Fibroblast of skin of right quadriceps (primary cell): ENCODE data around the gene SENP7.
"Not testable (repeated sequence)": the region's sequence is repeated elsewhere in the genome, so short reads cannot be mapped to it uniquely, and the experiment has no call there.

Source experiments
- DNase-seq: peaks from one replicate; pipeline ENCODE4 v3.0.0-alpha.2; 2013

SENP7 gene

DNA sequence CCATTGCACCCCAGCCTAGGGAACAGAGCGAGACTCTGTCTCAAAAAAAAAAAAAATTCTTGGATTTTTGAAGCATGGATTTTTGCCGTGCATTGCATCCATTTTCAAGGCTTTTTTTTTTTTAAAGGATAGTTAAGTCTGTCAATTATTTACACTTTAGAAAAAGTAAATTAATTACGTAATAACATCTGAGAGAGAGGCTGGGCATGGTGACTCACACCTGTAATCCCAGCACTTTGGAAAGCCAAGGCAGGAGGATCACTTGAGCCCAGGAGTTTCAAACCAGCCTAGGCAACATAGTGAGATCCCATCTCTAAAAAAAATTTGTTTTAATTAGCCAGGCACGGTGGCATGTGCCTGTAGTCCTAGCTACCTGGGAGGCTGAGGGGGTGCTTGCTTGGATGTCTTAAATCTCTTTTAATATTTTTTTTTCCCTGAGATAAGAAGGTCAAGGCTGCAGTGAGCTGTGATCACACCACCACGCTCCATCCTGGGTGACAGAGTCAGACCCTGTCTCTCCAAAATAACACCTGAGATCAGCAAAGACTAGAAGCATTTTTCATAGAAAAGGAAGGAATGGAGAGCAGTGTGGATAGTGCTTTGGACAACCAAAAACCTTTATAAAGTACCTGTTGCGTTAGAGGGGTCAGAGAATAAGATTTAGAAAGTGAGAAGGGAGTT lies 6.8 kb upstream of the SENP7 start:
- no peak for DNase-seq

DNA sequence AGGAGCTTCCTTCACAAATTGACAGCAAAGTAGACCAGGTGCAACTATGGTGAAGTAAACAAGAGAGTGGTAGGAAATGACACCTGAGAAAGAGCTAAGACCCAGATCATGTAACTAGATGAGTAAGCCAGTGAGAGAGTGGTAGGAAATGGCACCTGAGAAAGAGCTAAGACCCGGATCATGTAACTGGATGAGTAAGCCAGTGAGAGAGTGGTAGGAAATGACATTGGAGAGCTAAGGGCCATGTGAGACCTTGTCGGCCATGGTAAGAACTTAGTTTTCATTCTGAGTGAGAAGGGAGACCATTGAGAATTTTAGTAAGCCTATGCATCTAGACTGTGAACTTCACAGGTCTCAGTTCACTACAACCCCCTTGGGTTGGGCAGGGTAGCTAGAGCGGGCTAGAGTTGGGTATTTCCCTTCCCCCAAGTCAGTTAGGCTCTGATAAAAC lies 5.4 kb upstream of the SENP7 start:
- no peak for DNase-seq

DNA sequence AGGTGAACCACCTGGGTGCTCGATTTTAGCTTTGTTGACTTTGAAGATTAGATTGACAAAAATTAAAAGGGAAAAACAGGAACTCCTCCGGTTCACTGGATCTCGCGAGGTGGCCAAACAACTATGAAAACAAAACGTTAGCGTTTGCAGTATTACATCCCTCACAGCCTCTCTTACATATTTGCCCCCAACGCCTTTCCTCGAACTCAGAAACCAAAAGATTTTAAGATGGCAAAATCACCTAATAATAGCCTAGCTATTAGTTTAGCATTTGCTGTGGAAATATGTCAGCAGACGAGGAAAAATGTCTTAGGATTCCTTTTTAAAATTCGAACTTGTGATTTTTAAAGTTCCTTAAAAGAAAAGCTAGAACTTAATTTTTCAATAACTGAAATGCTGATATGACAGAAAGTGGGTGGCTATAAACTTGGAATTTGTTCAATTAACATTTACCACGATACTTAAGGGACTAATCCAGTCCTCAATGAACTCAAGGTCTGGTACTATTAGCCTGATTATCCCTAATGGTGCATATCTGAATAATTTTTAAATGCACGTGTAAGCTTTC lies 491 bp upstream of the SENP7 start:
- no peak for DNase-seq

DNA sequence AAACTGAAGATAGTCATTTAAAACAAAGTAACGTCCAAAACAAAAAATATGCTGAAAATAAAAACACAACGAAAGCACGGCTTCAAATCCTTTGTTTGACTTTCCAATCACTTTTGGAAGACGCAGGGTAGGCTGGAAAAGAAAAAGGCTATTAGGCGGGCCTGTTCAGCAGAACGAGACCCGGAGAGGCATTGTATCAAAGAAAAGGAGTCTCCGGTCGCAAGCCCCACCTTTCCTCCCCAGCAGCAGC lies 691 bp downstream of the SENP7 start:
- no peak for DNase-seq

DNA sequence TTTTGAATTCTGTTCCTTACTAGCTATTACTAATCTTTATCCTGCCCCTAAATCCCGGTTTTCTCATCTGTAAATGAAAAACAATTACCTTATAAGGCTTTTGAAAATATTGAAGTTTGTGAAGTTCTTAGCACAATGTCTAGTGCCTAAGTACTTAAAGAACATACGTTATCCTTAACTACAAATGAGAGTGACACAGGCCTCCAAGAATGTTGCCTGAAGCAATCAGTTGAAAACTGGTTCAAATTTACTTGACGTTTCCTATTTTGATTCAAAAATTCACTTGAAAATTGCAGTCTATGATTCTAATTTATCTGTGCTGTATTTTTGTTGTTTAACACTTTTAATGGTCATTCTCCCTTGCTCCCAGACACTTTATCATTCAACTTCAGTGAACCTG lies 3.2 kb downstream of the SENP7 start:
- peak; percentile 77 for DNase-seq

DNA sequence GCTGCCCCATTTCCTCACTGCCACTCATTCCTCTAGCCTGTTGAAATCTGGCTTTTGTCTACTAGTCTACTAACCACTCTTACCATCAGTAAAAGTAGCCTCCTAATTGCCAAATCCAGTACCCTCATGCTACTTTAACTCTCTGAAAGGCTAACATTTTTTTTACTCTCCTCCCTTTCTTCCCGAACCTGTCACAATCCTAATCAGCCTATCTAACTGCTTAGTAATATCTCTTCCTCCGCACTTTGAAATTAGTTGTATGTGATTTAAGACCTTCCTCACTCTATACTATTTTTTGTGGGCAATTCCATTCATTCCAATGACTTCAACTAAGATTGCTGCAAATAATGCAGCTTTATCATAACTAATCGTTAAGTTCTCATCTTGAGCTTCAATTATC lies 3.7 kb downstream of the SENP7 start:
- peak; percentile 59 for DNase-seq

DNA sequence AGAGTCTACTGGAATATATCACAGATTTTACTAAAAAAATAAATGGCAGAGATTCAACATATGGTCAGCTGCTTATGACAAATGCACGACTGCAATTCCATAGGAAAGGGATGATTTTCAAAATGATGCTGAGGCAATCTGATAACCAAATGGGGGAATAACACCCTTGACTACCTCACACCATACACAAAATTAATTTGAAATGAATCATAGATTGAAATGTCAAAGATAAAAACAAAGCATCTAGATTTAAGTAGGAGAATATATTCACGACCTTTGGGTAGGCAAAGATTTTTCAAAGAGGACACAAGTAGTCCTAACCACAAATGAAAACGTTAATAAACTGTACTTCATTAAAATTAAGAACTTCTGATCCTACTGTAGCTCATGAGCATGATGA lies 11.2 kb downstream of the SENP7 start:
- no peak for DNase-seq

DNA sequence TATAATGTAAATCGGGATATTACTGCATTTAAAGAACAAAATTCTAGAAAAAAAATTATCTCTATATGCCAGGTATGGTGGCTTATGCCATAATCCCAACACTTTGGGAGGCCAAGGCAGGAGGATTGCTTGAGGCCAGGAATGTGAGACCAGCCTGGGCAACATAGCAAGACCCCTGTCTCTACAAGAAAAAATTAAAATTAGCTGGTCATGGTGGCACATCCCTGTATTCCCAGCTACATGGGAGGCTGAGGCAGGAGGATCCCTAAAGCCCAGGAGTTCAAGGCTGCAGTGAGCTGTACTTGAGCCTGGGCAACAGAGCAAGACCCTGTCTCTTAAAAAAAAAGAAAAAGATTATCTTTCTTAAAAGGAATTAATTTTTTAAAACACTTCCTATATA lies 12.8 kb downstream of the SENP7 start:
- DNase-seq = no peak

DNA sequence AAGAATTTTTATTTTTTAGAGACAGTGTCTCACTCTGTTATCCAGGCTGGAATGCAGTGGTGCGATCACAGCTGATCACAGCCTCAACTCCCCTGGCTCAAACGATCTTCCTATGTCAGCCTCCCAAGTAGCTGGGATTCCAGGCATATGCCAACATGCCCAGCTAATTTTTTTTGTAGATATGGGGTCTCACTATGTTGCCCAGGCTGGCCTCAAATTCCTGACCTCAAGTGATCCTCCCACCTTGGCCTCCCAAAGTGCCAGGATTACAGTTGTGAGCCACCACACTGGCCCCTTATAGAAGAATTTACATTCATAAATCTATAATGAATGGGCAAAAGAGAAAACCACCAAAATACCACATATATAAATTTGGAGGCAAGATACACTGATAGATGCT lies 15.2 kb downstream of the SENP7 start:
- no peak for DNase-seq

DNA sequence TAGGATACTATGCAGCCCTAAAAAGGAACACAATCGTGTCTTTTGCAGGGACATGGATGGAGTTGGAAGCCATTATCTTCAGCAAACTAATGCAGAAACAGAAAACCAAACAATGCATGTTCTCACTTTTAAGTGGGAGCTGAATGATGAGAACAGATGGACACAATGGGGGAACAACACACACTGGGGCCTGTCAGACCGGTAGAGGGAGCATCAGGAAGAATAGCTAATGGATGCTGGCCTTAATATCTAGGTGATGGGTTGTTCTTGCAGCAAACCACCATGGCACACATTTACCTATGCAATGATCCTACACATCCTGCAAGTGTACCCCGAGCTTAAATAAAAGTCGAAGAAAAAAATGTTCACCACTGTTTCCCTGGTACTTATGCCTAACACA lies 17.5 kb downstream of the SENP7 start:
- no peak for DNase-seq

DNA sequence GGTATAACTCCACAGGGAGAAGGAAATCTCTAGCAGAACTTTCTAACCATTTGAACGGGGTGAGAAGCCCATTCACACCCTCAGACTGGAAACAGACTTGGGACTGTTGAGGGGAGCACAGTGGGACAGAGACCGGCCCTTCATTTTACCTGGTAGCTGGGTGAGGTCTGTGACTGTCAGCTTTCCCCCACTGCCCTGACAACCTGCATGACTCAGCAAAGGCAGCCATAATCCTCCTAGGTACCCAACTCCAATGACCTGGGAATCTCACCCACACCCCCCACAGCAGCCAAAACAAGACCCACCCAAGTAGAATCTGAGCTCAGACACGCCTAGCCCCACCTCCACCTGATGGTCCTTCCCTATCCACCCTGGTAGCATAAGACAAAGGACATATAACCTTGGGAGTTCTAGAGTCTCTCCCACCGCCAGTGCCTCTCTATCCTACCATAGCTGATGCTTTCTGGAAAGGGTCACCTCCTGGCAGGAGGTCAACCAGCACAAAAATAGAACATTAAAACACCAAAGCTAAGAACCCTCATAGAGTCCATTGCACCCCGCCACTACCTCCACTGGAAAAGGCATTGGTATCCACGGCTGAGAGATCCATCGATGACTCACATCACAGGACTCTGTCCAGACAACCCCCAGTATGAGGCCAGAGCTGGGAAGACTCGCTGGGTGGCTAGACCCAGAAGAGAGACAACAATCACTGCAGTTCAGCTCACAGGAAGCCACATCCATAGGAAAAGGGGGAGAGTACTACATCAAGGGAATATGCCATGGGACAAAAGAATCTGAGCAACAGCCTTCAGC lies 28.0 kb downstream of the SENP7 start:
- peak; percentile 65 for DNase-seq

DNA sequence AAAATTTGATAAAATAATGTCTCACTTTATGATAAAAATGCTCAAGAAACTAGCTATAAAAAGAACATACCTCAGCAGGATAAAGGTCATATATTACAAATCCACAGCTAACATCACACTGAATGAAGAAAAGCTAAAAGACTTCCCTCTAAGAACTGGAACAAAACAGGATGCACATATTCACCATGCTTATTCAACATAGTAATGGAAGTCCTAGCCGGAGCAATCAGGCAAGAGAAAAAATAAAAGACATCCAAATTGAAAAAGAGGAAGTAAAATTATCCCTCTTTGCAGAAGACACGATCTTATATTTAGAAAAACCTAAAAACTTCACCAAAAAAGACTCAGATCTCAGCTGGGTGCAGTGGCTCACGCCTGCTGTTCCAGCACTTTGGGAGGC lies 34.0 kb downstream of the SENP7 start:
- no peak for DNase-seq

DNA sequence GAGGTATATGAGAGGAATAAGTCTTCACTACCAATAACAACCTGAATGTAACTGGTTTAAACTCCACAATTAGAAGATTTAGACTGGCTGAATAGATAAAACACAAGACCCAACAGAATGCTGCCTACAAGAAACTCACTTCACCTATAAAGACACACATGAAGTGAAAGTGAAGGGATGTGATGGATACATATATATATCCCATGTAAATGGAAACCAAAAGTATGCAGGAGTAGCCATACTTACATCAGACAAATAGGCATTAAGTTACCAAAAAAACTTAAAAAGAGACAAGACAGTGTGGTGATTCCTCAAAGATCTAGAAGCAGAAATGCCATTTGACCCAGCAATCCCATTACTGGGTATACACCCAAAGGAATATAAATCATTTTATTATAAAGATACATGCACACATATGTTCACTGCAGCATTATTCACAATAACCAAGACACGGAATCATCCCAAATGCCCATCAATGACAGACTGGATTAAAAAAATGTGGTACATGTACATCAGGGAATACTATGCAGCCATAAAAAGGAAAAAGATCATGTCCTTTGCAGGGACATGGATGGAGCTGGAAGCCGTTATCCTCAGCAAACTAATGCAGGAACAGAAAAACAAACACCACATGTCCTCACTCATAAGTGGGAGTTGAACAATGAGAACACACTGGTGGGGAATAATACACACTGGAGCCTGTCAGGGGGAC lies 38.0 kb downstream of the SENP7 start:
- DNase-seq = not testable (repeated sequence)

DNA sequence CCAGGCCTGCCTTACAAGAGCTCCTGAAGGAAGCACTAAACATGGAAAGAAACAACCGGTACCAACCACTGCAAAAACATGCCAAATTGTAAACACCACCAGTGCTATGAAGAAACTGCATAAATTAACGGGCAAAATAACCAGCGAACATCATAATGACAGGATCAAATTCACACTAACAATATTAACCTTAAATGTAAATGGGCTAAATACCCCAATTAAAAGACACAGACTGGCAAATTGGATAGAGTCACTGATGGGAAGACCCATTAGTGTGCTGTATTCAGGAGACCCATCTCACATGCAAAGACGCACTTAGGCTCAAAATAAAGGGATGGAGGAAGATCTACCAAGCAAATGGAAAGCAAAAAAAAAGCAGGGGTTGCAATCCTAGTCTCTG lies 44.3 kb downstream of the SENP7 start:
- DNase-seq = not testable (repeated sequence)

DNA sequence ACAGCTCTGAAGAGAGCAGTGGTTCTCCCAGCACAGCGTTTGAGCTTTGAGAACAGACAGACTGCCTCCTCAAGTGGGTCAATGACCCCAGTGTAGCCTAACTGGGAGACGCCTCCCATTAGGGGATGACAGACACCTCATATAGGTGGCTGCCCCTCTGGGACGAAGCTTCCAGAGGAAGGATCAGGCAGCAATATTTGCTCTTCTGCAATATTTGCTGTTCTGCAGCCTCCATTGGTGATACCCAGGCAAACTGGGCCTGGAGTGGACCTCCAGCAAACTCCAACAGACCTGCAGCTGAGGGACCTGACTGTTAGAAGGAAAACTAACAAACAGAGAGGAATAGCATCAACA lies 45.7 kb downstream of the SENP7 start:
- DNase-seq = not testable (repeated sequence)

DNA sequence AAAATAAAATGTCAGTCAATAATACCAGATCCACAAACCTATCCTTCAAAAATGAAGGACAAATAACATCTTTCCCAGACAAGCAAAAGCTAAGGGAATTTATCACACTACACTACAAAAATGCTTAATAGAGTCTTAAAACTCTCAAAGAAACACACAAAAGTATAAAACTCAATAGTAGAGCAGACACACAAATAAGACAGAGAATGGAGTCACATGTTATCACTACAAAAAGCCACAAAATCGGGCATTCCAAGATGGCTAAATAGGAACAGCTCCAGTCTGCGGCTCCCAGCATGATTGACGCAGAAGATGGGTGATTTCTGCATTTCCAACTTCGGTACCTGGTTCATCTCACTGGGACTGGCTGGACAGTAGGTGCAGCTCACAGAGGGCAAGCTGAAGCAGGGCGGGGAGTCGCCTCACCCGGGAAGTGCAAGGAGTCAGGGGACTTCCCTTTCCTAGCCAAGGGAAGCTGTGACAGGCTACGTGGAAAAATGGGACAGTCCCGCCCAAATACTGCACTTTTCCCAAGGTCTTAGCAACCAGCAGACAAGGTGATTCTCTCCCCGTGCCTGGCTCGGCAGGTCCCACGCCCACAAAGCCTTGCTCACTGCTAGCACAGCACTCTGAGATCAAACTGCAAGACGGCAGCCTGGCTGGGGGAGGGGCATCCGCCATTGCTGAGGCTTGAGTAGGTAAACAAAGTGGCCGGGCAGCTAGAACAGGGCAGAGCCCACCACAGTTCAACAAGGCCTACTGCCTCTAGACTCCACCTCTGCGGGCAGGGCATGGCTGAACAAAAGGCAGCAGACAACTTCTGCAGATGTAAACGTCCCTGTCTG lies 46.3 kb downstream of the SENP7 start:
- no peak for DNase-seq

DNA sequence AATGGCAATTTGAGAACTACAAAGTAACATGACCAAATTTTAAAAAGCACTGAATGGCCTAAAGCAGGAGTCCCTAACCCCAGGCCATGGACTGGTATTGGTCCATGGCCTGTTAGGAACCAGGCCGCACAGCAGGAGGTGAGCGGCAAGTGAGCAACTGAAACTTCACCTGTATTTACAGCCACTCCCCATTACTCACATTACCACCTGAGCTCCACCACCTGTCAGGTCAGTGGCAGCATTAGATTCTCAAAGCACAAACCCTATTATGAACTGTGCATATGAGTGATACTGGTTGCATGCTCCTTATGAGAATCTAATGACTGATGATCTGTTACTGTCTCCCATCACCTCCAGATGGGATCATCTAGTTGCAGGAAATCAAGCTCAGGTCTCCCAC lies 48.8 kb downstream of the SENP7 start:
- no peak for DNase-seq

DNA sequence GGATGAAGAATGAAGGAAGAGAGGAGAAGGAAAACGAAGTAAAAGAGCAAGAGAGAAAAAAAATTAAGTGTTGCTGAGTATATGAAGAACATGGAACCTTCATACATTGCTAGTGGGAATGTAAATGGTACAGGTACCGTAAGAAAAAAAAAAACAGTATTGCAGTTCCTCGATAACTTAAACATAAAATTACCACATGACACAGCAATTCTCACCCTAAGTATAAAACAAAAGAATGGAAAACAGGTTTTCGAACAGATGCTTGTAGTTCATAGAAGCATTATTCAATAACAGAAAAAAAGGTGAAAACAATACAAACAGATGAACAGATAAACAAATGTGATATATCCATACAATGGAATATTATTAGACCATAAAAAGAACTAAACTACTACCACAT lies 51.6 kb downstream of the SENP7 start:
- no peak for DNase-seq

DNA sequence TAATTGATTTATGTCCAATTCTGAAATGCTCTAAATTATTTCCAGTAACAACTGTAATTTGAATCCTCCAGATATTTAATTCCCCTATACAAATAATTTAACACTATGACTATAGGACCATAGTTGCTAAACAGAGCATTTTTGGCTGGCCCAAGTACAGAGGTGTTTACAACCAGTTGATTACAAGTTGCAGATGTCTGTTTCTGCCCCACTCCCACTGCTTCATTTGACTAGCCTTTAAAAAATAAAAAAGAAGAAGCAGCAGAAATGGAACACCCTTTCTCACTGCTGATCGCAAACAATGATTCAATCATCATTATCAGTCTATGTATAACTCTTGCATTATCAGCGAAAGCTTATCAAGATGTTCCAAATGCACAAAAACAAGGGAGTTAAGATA lies 54.6 kb downstream of the SENP7 start:
- no peak for DNase-seq

DNA sequence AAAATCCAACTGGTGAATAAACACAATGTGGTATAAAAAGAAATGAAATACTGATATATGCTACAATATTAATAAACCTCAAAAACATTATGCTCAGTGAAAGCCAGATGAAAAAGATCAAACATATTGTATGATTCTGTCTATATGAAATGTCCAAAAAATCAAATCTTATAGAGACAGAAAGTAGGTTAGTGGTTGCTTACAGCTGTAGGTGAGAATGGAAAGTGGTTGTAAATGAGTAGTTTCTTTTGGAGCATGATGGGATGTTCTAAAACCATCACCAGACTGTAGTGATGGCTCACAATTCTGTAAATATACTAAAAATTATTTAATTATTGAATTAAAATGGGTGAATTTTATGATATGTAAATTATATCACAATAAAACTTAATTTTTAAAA lies 58.4 kb downstream of the SENP7 start:
- DNase-seq = no peak

DNA sequence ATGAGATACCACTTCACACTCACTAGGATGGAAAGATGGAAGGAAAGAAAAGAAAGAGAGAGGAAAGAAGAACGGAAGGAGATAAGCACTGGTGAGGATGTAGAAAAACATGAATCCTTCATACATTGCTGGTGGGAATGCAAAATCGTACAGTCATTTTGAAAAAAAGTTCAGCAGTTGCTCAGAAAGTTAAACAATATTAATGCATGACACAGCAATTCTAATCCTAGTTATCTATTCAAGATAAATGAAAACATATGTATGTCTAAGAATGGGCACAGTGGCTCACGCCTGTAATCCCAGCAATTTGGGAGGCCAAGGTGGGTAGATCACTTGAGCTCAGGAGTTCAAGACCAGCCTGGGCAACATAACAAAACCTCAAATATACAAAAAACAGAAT lies 59.1 kb downstream of the SENP7 start:
- peak; percentile 31 for DNase-seq

DNA sequence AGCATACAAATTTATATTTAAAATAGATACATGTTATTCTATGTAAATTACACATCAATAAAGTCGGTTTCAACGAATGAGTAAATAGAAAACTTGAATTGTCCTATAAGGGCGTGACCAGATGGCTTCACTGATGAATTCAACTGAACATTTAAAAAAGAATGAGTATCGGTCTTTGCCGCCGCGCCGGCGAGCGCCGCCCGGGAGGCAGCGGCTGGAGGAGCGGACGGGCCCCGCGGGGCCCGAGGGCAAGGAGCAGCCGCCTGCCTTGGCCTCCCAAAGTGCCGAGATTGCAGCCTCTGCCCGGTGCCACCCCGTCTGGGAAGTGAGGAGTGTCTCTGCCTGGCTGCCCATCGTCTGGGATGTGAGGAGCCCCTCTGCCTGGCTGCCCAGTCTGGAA lies 74.4 kb downstream of the SENP7 start:
- not testable (repeated sequence) for DNase-seq

DNA sequence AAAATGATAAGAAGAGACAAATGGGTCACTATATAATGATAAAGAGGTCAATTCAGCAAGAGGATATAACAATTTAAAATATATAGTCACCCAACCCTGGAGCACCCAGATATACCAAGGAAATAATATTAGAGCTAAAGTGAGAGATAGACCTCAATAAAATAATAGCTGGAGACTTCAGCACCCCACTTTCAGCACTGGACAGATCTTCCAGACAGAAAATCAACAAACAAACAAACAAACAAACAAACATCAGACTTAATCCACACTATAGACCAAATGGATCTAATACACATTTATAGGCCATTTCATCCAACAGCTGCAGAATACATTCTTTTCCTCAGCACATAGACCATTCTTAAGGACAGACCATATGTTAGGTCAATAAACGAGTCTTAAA lies 79.4 kb downstream of the SENP7 start:
- DNase-seq = no peak
